Measurements from ENCODE around the gene CDPF1.
A peak's percentile ranks its signal among the peaks of the same experiment; 100 is the strongest.
"Not testable (repeated sequence)": the region's sequence is repeated elsewhere in the genome, so short reads cannot be mapped to it uniquely, and the experiment has no call there.

CDPF1 gene

DNA sequence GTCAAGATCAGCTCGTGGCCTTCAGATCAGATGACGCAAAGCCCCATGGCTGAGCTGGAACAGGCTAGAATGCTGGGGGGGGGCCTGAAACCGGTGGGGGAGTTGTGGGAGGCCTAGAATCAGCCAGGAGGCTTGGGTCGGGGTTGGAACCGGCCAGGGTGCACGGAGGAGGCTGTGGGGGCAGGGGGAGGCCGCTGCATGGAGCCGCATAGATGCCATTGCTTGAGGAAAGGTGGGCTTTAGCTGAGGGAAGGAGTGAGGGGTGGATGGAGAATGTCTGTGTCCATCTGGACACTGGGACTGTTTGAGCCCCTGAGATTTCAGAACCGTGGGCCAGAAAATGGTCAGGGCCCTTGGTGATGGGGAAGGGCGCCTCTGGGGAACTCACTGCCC, 25.2 kb downstream of the CDPF1 start:
- no peak for DNase-seq (ENCODE audit: low spot score)

DNA sequence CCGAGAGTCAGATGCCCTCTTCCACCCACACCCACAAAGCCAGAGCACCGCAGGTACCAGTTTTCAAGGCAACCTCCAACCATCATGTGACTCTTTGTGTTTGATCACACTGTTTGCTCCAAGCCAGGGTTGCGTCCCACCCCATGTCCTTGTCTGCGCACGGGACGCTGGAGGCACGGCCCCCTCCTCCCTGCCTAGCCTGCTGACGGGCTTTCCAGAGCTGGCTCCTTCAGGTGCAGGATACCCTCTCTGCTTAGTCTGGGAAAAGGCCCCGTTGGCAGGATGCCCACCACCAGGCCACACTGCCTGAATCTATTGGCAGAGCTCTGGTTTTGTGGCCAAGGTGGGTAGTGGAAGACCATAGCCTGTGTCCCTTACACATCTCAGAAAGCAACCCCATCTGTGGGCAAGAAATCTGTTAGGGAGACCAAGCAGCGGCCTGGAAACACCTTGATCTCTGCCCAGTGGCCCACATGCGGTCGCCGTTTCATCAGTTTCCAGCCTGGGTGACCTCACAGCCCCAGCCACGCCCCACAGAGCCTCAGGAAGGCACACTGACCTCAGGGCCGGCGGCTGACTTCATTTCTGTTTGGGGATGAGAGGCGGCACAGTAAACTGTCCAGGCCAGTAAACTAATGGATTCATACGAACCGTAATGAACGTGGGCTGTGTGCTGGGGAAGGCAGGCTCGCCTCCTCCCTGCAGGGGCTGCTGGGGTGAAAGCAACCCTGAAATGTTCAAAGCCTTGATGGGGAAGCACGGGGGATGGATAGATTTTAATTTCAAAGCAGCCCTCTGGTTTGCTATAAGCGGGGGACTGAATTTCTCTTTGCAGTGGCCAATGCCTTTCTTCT, 25.8 kb downstream of the CDPF1 start:
- DNase-seq (ENCODE audit: low spot score), result no peak

DNA sequence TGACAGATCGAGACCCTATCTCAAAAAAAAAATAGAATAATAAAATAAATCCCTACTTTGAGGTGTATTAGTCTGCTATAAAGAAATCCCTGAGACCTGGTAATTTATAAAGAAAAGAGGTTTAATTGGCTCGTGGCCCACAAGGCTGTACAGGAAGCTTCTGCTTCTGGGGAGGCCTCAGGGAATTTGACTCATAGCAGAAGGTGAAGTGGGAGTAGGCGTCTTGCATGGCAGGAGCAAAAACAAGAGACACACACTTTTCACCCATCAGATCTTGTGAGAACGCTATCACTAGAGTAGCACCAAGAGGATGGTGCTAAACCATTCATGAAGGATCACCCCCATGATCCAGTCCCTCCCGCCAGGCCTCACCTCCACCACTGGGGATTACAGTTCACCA, 29.2 kb downstream of the CDPF1 start:
- no peak for DNase-seq (ENCODE audit: low spot score)

DNA sequence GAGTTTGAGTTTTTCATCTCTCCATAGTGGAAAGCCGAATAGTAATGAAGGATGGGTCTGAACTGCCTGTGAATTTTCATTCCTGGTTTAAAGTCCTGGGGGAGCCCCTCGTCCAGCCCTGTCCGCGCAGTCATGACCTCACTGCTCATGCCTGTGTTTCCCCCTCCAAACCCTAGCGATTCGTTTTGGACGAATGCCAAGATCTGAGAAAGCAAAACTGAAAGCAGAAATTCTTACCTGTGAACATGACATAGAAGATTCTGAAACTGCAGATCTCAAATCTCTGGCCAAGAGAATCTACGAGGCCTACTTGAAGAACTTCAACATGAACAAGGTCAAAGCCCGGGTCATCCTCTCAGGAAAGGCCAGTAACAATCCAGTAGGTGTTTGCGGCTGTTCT, 30.5 kb downstream of the CDPF1 start:
- peak; percentile 10 for DNase-seq (ENCODE audit: low spot score)

DNA sequence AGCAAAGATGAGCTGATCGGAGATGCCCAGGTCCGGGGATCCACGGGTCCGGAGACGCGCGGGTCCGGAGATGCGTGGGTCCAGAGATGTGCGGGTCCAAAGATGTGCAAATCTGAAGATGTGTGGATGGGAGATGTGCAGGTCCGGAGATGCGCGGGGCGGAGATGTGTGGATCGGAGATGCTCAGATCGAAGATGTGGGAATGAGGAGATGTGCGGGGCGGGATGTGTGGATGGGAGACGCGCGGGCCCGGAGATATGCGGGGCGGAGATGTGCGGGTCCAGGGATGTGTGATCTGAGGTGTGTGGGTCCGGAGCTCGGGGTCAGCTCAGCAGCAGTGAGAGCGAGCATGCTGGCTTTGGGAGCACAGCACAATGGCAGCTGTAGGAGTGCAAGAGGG, 35.5 kb downstream of the CDPF1 start:
- no peak for DNase-seq (ENCODE audit: low spot score)

DNA sequence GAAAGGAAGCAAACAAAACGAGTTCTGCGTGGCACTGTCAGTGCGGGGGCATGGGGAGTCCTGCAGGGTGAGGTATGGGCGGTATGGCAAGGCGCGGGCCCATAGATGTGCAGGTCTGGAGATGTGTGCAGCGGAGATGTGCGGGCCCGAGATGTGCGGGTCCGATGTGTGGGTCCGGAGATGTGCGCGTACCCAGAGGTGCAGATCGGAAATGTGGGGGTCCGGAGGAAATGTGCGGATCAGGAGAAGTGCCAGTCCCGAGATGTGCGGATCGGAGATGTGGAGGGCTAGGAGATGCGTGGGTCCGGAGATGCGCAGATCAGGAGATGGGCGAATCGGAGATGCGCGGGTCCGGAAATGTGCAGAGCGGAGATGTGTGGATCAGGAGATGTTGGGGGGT, 35.9 kb downstream of the CDPF1 start:
- DNase-seq (ENCODE audit: low spot score), result no peak

DNA sequence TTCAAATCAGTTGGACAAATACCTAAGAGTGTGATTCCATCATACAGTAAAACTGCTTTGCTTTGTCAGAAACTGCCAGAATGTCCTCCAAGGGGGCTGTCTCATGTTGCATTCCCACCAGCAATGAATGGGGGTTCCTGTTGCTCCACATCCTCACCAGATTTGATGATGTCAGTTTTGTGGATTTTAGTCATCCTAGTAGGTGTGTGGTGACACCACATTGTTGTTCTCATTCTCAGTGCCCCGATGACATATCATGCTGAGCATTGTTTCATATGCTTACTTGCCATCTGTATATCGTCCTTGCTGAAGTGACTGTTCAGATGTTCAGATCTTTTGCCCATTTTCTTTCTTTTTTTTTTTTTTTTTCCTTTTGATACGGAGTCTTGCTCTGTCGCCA, 37.0 kb downstream of the CDPF1 start:
- no peak for DNase-seq (ENCODE audit: low spot score)

DNA sequence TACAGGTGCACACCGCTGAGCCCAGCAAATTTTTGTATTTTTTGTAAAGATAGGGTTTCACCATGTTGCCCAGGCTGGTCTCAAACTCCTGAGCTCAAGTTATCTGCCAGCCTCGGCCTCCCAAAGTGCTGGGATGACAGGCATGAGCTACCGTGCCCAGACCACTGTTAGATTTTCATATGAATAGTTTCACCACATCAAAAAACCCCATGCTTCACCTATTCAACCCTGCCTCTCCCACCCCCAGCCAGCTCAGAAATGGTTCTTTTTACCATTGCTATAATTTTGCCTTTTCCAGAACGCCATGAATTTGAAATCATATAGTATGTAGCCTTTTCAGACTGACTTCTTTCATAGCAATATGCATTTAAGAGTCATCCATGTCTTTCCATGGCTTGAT, 37.9 kb downstream of the CDPF1 start:
- DNase-seq (ENCODE audit: low spot score), result no peak

DNA sequence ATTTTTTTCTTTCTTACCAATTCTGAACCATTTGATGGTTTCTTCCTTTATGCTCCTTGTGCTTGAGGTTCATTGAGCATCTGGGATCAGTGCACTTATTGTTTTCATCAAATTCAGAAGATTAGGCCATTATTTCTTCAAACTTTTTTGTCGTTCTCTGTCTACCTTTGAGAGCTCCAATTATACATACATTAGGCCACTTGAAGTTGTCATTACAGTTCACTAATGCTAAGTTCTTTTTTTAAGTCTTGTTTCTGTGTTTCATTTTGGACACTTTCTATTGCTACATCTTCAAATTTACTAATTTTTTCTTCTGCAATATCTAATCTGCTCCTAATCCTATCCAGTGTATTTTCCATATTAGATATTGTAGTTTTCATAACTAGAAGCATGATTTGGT, 40.8 kb downstream of the CDPF1 start:
- DNase-seq (ENCODE audit: low spot score), result no peak

DNA sequence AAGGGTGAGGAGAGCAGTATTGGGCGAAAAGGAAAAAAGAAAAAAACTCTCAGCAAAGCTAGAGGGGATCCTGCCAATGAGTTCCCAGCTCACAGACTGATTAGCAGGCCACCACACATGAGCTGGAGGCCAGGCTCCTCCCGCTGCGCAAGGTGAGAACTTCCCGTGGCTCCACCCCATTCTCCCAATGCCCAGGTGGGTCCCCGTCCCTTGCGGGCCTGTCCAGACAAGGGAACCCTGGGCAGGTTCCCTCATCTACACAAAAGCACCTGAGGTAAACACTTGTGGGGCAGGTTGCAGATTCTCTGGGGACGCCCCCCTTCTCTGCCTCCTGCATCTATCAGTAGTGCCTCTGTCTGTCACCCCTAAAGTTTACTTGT, 46.5 kb downstream of the CDPF1 start:
- no peak for DNase-seq (ENCODE audit: low spot score)

DNA sequence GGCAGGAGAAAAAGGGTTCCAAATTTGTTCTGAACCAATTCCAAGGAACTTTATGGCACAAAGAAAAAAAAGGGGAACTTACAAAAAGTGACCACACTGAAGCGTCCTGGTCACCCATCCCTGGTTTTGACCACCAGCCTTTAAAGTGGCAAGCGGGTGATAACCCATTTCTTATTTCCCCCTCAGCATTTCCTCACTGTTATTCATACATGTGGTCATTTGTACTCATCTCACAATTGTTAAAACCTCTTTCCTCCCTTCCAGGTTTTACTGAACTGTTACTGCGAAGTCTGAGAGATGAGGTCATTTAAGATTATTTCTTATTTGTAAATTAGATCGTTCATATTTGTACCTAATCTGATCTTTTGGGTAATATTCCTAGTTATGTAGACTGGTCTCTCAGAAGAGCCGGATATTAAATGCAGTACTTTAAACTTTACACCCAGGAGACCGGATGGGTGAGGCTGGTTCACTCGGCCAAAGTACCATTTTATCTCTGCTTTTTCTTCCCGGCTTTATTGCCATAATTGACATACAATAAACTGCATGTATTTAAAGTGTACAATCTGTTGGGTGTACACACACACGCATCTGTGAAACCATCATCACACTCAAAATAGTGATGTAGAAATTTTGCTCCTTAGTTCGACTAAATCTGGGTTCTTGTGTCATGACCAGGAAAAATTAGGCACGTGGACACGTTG, 47.0 kb downstream of the CDPF1 start:
- DNase-seq (ENCODE audit: low spot score), result no peak

DNA sequence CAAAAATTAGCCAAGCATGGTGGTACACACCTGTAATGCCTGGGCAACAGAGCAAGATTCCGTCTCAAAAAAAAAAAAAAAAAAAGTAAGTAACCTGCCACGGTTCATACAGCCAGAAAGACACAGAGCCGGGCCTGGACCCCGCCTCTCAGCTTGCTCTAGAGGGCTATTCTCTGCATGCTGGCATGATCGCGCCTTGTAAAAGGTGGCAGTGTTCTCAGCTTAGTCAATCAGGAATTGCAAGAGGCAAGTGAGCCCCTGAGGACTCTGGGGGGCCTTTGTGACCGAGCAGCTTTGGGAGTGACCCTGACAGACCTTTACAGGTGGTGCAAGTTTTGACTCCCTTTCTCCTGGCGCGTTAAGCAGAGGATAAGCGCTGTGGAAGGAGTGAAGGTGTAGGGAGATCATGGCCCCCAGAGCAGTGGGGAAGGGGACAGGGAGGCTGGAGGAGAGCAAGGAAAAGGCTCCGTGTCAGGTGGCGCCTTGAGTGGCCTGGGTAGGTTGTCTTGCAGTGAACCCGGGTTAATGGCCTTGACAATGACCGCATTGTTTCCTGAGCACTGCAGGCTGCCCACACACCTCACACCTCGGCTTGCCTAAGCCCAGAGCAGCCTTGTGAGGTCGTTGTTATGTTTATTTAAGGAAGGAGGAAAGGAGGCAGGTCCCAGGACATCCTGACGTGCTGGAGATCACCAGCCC, 48.9 kb downstream of the CDPF1 start:
- no peak for DNase-seq (ENCODE audit: low spot score)

DNA sequence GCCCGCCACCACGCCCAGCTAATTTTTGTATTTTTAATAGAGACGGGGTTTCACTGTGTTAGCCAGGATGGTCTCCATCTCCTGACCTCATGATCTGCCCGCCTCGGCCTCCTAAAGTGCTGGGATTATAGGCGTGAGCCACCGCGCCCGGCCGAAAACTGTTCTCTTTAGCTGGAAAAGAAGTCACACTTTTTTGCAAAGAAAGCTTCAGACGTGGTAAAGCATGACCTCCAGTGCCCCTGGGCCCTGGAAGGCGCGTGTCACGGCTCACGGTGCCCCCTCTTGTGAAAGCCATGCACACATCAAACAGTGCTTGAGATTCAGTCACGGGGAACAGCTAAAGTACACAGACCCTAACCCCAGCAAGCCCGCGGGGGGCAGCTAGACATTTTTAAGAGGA, 51.3 kb downstream of the CDPF1 start:
- DNase-seq (ENCODE audit: low spot score), result not testable (repeated sequence)

DNA sequence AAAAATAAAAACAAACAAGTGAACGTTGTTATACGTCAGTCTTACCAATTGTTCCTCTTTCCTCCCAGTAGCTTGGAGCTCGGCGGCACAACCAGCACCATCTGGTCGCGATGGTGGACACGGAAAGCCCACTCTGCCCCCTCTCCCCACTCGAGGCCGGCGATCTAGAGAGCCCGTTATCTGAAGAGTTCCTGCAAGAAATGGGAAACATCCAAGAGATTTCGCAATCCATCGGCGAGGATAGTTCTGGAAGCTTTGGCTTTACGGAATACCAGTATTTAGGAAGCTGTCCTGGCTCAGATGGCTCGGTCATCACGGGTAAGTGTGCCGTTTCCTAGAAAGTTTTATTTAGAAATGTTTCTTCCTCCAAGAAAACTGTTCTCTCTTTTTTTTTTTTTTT, 51.8 kb downstream of the CDPF1 start:
- no peak for DNase-seq (ENCODE audit: low spot score)

DNA sequence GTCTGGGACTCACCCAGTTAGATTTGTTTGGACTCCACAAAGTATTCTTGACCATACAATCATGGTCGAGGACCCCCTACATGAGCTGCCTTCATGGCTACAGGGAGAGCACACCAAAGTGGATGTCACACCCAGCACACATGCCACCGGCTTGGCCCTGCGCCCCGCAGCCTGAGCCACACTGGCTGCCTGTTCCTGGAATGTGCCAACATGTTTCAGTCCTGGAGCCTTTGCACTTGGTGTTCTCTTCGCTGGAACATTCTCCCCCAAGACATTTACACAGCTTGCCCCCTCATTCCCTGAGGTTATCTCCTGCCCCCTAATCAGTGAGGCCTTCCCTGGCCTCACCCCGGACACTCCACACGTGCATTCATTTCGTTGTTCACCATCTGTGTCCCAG, 53.8 kb downstream of the CDPF1 start:
- DNase-seq (ENCODE audit: low spot score), result no peak

DNA sequence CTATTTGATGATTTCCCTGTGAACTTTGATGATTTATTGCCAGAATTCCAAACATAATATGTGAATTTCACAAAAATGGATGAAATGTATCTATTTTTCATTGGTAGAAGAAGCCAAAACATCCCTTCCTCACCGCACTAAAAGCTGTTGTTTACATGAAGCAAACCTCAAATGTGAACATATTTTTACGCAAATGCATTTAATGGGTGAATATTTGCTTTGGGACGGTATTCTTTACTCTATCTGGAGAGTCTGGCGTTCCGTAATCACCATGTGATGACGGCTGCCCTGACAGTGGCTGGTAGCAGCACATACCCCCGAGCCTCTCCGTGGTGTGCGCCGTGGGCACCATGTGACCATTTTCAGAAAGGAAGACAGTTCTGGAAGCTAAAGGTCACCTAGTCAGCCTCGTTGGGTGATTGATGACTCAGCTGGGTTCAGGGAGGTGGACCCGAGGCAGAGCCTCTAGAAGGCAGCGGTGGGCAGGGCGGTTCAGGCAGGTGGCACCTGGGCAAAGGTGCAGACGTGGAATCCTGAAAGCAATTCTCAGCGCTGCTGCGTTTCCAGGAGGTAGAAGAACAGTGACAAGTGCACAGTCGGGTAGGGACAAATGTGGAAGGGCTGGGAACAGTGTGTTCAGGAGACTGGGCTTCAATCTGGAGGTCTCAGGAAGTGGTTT, 54.5 kb downstream of the CDPF1 start:
- DNase-seq (ENCODE audit: low spot score), result no peak
